HFFc6 (cell line): Measurements from ENCODE around the gene ERVV-1. TPM values are rescaled to one million over a fixed set of nuclear protein-coding genes. Genes with fewer than 3 reads are reported as not detected.

Source experiments
- DNase-seq: peaks from one replicate; pipeline ENCODE4 v3.0.0-alpha.2; 2018
- H3K27ac Mint-ChIP-seq: 2 replicates; pipeline ENCODE4 v1.8.0; 2020; ENCODE audit warnings: mild to moderate bottlenecking, mixed read lengths
- H3K27me3 Mint-ChIP-seq: 2 replicates; pipeline ENCODE4 v1.8.0; 2021; ENCODE audit warnings: mild to moderate bottlenecking, moderate library complexity, mixed read lengths; ENCODE audit not compliant: insufficient read depth
- H3K36me3 Mint-ChIP-seq: 2 replicates; pipeline ENCODE4 v1.8.0; 2021; ENCODE audit warnings: low read depth, mixed read lengths
- H3K4me1 Mint-ChIP-seq: 2 replicates; pipeline ENCODE4 v1.8.0; 2020; ENCODE audit warnings: low read depth, mixed read lengths
- H3K4me3 Mint-ChIP-seq: 2 replicates; pipeline ENCODE4 v1.8.0; 2020; ENCODE audit warnings: mild to moderate bottlenecking, moderate library complexity, mixed read lengths
- H3K9me3 Mint-ChIP-seq: 2 replicates; pipeline ENCODE4 v1.8.0; 2020; ENCODE audit warnings: mild to moderate bottlenecking, mixed read lengths
- CTCF ChIP-seq: fragments of 200-600 bp; sonication (generic); IDR thresholded peaks from 2 replicates; pipeline ENCODE4 v1.5.0; 2021; ENCODE audit warnings: antibody characterized with exemption, mild to moderate bottlenecking
- total RNA-seq, 6 experiments: library from RNA; stranded (reverse); fragmentation: NEBNext Ultra II Directional; extraction: Animal tissue kit (Norgen Biotek cat#: 25700); gene quantifications; 2 replicates in 1 of 6; 3 replicates in 5 of 6; pipeline ENCODE4 v1.2.3, GENCODE V29; 2021

ERVV-1 gene
- total RNA-seq, 6 experiments from 2014 or later: not detected

DNA sequence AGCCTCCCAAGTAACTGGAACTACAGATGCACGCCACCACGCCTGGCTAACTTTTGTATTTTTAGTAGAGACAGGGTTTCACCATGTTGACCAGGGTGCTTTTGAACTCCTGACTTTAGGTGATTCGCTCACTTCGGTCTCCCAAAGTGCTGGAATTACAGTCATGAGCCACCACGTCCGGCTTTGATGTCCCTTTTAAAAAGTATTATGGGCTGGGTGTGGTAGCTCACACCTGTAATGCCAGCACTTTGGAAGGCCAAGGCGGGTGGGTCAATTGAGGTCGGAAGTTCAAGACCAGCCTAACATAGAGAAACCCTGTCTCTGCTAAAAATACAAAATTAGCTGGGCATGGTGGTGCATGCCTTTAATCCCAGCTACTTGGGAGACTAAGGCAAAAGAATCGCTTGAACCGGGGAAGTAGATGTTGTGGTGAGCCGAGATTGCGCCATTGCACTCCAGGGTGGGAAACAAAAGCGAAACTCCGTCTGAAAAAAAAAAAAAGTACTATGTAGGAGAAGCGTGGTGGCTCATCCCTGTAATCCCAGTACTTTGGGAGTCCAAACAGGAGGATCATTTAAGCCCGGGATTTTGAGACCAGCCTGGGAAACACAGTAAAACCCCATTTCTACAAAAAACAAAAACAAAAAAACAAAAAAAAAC, 22.8 kb upstream of the ERVV-1 start:
- TF ChIP-seq CTCF: no peak
- H3K27me3 Mint-ChIP-seq: no peaks in the 10 kb centered on the region
- H3K4me1 Mint-ChIP-seq: peaks cover 28% of the 10 kb centered on the region
- peaks cover 8% of the 10 kb centered on the region for H3K9me3 Mint-ChIP-seq
- H3K36me3 Mint-ChIP-seq: 0 out of 2 replicates have a peak, but pooled peaks cover 5% of the 10 kb centered on the region
- no peak overlapping the region for H3K4me3 Mint-ChIP-seq
- DNase-seq: no peak
- H3K27ac Mint-ChIP-seq: peak overlapping the region; percentile 13; the same call in 1 of the 2 replicates

DNA sequence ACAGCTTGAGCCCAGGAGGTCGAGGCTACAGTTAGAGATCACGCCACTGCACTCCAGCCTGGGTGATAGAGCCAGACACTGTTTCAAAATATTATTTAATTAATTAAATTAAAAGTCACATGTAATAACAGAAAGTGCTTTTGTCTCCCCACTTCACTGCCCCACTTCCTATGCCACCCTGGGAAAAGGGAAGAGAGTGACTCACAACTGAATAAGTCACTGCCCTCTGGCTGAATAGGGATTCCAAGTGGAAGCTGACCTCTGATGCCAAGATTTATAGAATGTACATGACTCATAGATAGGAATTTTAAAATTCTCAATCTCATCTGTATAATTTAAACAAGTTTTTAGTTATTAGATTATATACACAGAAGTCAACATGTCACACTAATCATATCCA, 22.2 kb upstream of the ERVV-1 start:
- TF ChIP-seq CTCF: no peak
- Mint-ChIP-seq H3K27ac (peak overlapping the region; percentile 13; the same call in 1 of the 2 replicates), H3K4me3 (no peak overlapping the region), H3K9me3 (peaks cover 8% of the 10 kb centered on the region), H3K36me3 (0 out of 2 replicates have a peak, but pooled peaks cover 5% of the 10 kb centered on the region), H3K27me3 (no peaks in the 10 kb centered on the region), H3K4me1 (peaks cover 28% of the 10 kb centered on the region)
- DNase-seq: peak; percentile 78

DNA sequence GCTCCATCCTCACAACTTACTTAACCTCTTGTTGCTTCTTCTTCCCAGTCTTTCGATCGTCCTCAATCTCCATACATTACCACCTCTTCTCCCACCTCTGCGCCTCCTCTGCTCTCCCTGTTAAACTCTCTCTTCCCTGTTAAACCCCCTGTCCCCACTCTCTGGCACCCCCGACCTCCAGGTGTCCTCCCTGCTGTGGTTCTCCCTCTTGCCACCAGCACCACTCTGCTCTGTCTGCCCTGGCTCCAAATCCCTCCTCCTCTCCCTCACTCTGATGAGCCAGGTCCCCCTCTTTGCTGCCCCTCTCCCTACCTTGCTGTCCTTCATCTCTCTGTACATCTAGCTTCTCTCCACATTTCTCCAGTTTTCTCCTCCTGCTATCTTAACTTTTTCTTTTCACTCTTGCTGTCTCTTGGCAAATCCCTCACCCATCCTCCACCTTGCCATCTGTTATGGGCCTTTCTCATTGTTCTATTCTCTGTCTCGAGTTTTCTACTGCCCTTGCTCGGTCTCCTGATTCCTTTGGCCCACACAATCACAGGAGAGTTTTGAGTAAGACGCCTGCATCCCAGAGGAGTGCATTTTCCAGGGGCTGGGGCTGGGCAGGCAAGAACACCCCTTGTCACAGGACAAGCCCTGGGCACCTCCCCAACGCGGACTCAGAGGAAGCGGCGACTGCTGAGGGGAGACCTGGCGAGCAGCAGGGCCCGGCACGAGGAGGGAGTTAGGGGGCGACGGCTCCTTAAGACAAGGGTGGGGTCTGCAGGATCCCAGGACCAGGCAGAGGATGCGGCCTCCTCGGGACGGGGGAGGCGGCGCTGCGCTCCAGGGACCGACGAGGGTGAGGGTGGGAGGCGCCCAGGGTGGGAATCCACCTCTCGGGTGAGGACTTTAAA, 21.4 kb upstream of the ERVV-1 start:
- peaks cover 8% of the 10 kb centered on the region for H3K9me3 Mint-ChIP-seq
- H3K27ac Mint-ChIP-seq: peak overlapping the region; percentile 29
- no peak for DNase-seq
- H3K4me3 Mint-ChIP-seq: peak overlapping the region; percentile 81
- peaks cover 28% of the 10 kb centered on the region for H3K4me1 Mint-ChIP-seq
- no peaks in the 10 kb centered on the region for H3K27me3 Mint-ChIP-seq
- no peak for TF ChIP-seq CTCF
- H3K36me3 Mint-ChIP-seq: no peaks in the 10 kb centered on the region

DNA sequence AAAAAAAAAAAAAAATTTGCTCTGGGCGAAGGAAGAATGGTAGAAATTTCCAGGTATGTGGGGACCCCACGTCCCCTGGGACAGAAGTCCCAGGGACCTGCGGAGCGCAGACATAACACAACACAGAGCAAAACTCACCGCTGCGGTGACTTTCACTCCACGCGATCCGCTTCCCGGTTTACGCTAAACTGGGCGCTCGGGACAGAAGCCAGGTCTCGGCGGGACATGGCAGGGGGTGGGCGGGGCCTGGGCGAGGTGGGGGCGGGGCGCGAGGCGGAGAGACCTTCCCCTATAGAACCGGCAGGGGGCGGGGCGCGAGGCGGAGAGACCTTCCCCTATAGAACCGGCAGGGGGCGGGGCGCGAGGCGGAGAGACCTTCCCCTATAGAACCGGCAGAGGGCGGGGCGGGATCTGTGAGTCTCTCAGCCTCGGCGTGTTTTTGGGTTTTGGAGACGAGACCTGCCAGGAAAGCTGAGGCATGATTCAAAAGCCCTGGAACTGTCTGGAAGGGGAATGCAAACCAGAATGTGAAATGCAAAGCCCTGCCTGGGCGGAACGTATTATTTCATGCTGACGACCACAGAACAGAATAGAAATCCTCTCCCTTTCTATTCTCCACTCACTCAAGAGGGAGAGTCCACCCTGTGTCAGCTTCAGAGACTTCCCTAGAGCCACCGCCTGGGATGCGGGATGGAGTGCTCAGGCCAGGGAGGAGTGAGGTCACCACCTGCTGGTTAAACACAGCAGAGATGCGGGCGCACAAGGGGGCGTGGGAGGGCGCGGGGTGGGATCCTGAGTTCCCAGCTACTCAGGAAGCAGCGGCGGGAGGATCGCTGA, 20.2 kb upstream of the ERVV-1 start:
- Mint-ChIP-seq H3K27ac (no peak overlapping the region; the same call in 1 of the 2 replicates), H3K4me1 (peaks cover 28% of the 10 kb centered on the region), H3K27me3 (no peaks in the 10 kb centered on the region), H3K4me3 (peak overlapping the region; percentile 82), H3K9me3 (peaks cover 13% of the 10 kb centered on the region), H3K36me3 (no peaks in the 10 kb centered on the region)
- peak; percentile 55 for DNase-seq
- TF ChIP-seq CTCF: peak; percentile 77

DNA sequence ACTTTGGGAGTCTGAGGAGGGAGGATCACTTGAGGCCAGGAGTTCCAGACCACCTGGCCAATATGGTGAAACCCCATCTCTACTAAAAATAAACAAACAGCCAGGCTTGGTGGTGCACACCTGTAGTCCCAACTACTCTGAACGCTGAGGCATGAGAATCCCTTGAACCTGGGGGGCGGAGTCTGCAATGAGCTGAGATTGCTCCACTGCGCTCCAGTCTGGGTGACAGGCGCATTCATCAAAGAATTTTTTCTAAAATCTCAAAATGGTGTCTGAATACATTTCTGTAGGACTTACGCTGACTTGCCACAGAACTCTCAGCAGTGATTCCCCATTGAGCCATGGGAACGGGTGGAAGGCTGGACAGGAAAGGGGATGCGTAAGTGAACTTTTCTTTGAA, 18.0 kb upstream of the ERVV-1 start:
- H3K4me3 Mint-ChIP-seq: no peak overlapping the region
- no peaks in the 10 kb centered on the region for H3K36me3 Mint-ChIP-seq
- no peak for TF ChIP-seq CTCF
- peaks cover 28% of the 10 kb centered on the region for H3K4me1 Mint-ChIP-seq
- peaks cover 20% of the 10 kb centered on the region for H3K9me3 Mint-ChIP-seq
- H3K27ac Mint-ChIP-seq: no peak overlapping the region
- H3K27me3 Mint-ChIP-seq: no peaks in the 10 kb centered on the region
- no peak for DNase-seq
